SU-DHL-6 (cell line): Measurements from ENCODE around the gene JPT1.

Experiments used
- H2AFZ ChIP-seq: fragments of 200-600 bp; sonication (generic); 2 replicates; pipeline ENCODE4 v1.6.1; 2014; ENCODE audit warnings: low read depth, mild to moderate bottlenecking, moderate library complexity, mixed read lengths, antibody characterized with exemption, low read length; ENCODE audit not compliant: severe bottlenecking
- H3F3A ChIP-seq: fragments of 200-600 bp; shearing (Covaris generic); 2 replicates; pipeline ENCODE4 v1.6.0; 2016; ENCODE audit warnings: antibody characterized with exemption, mild to moderate bottlenecking; ENCODE audit not compliant: insufficient read depth
- H3K27ac ChIP-seq: fragments of 200-600 bp; sonication (generic); 2 replicates; pipeline ENCODE4 v1.5.1; 2016; ENCODE audit warnings: low read depth, mild to moderate bottlenecking, low read length, moderate library complexity, mixed read lengths
- H3K27me3 ChIP-seq: fragments of 200-600 bp; sonication (generic), shearing (Covaris generic); 2 replicates; pipeline ENCODE4 v1.6.0; 2014; ENCODE audit warnings: mild to moderate bottlenecking, low read length
- H3K36me3 ChIP-seq: fragments of 200-600 bp; sonication (generic); 2 replicates; pipeline ENCODE4 v1.6.1; 2014; ENCODE audit warnings: mild to moderate bottlenecking, low read length, mixed read lengths
- H3K4me2 ChIP-seq: fragments of 300-600, 200-600 bp; shearing (Covaris generic), sonication (generic); 2 replicates; pipeline ENCODE4 v1.6.0; 2014; ENCODE audit warnings: low read length, low read depth, mild to moderate bottlenecking; ENCODE audit not compliant: poor library complexity, severe bottlenecking
- H3K4me3 ChIP-seq: fragments of 200-600 bp; sonication (generic); 2 replicates; pipeline ENCODE4 v1.5.1; 2014; ENCODE audit warnings: antibody characterized with exemption, low read length, mild to moderate bottlenecking, mixed read lengths; ENCODE audit not compliant: insufficient read depth, poor library complexity, severe bottlenecking
- H3K79me2 ChIP-seq: fragments of 200-600 bp; sonication (generic); 2 replicates; pipeline ENCODE4 v1.6.1; 2014; ENCODE audit warnings: mild to moderate bottlenecking, low read length, moderate library complexity; ENCODE audit not compliant: insufficient read depth
- H3K9ac ChIP-seq: fragments of 200-600 bp; sonication (generic); 2 replicates; pipeline ENCODE4 v1.7.0; 2014; ENCODE audit warnings: mild to moderate bottlenecking, low read length
- H3K9me2 ChIP-seq: fragments of 200-600 bp; sonication (generic); replicated peaks from 2 replicates; pipeline ENCODE4 v1.6.1; 2014; ENCODE audit warnings: low read length; ENCODE audit not compliant: insufficient read depth
- H3K9me3 ChIP-seq: fragments of 200-600 bp; sonication (generic); 2 replicates; pipeline ENCODE4 v1.6.1; 2014; ENCODE audit warnings: low read length, mixed read lengths; ENCODE audit not compliant: insufficient read depth
- H4K20me1 ChIP-seq: fragments of 200-600 bp; sonication (generic); 2 replicates; pipeline ENCODE4 v1.6.1; 2014; ENCODE audit warnings: low read depth, mild to moderate bottlenecking, antibody characterized with exemption, low read length, moderate library complexity, mixed read lengths
- CTCF ChIP-seq: fragments of 200-600 bp; sonication (generic); IDR thresholded peaks from one replicate; pipeline ENCODE4 v1.5.1; 2017; ENCODE audit warnings: antibody characterized with exemption, mild to moderate bottlenecking, low read length, moderate library complexity; ENCODE audit not compliant: insufficient read depth, poor library complexity, severe bottlenecking
- EZH2phosphoT487 ChIP-seq: fragments of 200-600 bp; sonication (generic), shearing (Covaris generic); conservative IDR thresholded peaks from 2 replicates; pipeline ENCODE4 v1.6.1; 2018; ENCODE audit warnings: mild to moderate bottlenecking, antibody characterized with exemption, low read length, moderate library complexity, mixed read lengths

The JPT1 gene

GRCh38 chr17:75116737-75117136, 37.6 kb downstream of the JPT1 start:
- TF ChIP-seq EZH2phosphoT487 (no peak), CTCF (no peak)
- Histone ChIP-seq H3K4me3 (no peak overlapping the region), H3K9me3 (no peaks in the 10 kb centered on the region), H3K27me3 (no peaks in the 10 kb centered on the region), H3K36me3 (no peaks in the 10 kb centered on the region), H3K4me2 (no peak overlapping the region), H3K9ac (no peak overlapping the region), H4K20me1 (no peaks in the 10 kb centered on the region), H3K27ac (no peak overlapping the region), H3K79me2 (0 out of 2 replicates have a peak, but pooled peaks cover 3% of the 10 kb centered on the region), H3F3A (peaks cover 3% of the 10 kb centered on the region; the same call in 1 of the 2 replicates), H3K9me2 (no peaks in the 10 kb centered on the region), H2AFZ (no peak overlapping the region)

GRCh38 chr17:75115555-75115954, 38.8 kb downstream of the JPT1 start:
- no peak overlapping the region for H2AFZ ChIP-seq
- H3K9ac ChIP-seq: no peak overlapping the region
- no peak overlapping the region for H3K4me3 ChIP-seq
- no peaks in the 10 kb centered on the region for H4K20me1 ChIP-seq
- H3K27ac ChIP-seq: no peak overlapping the region
- H3F3A ChIP-seq: peaks cover 10% of the 10 kb centered on the region; the same call in 1 of the 2 replicates
- no peaks in the 10 kb centered on the region for H3K27me3 ChIP-seq
- 0 out of 2 replicates have a peak, but pooled peaks cover 4% of the 10 kb centered on the region for H3K79me2 ChIP-seq
- H3K9me3 ChIP-seq: no peaks in the 10 kb centered on the region
- H3K36me3 ChIP-seq: no peaks in the 10 kb centered on the region
- no peaks in the 10 kb centered on the region for H3K9me2 ChIP-seq
- H3K4me2 ChIP-seq: no peak overlapping the region
- TF ChIP-seq EZH2phosphoT487 (no peak), CTCF (no peak)

- Histone ChIP-seq H3K4me2 (peak overlapping the region; percentile 67), H3F3A (peaks cover 11% of the 10 kb centered on the region; the same call in 1 of the 2 replicates), H3K4me3 (peak overlapping the region; percentile 35), H3K9ac (peak overlapping the region; percentile 56), H3K9me2 (no peaks in the 10 kb centered on the region), H2AFZ (peak overlapping the region; percentile 52), H3K36me3 (no peaks in the 10 kb centered on the region), H3K79me2 (0 out of 2 replicates have a peak, but pooled peaks cover 8% of the 10 kb centered on the region), H3K9me3 (no peaks in the 10 kb centered on the region), H3K27ac (peak overlapping the region; percentile 37; the same call in 1 of the 2 replicates), H4K20me1 (no peaks in the 10 kb centered on the region), H3K27me3 (no peaks in the 10 kb centered on the region)
- no peak for TF ChIP-seq EZH2phosphoT487
- TF ChIP-seq CTCF: no peak
Observed at GRCh38 chr17:75114552-75115314, 39.6 kb downstream of the JPT1 start.
